HFFc6 (cell line): ENCODE data around the gene PSRC1. TPM values are rescaled to one million over a fixed set of nuclear protein-coding genes. Genes with fewer than 3 reads are reported as not detected.

Experiments
- DNase-seq: peaks from one replicate; pipeline ENCODE4 v3.0.0-alpha.2; 2018
- H3K27ac Mint-ChIP-seq: 2 replicates; pipeline ENCODE4 v1.8.0; 2020; ENCODE audit warnings: mild to moderate bottlenecking, mixed read lengths
- H3K27me3 Mint-ChIP-seq: 2 replicates; pipeline ENCODE4 v1.8.0; 2021; ENCODE audit warnings: mild to moderate bottlenecking, moderate library complexity, mixed read lengths; ENCODE audit not compliant: insufficient read depth
- H3K36me3 Mint-ChIP-seq: 2 replicates; pipeline ENCODE4 v1.8.0; 2021; ENCODE audit warnings: low read depth, mixed read lengths
- H3K4me1 Mint-ChIP-seq: 2 replicates; pipeline ENCODE4 v1.8.0; 2020; ENCODE audit warnings: low read depth, mixed read lengths
- H3K4me3 Mint-ChIP-seq: 2 replicates; pipeline ENCODE4 v1.8.0; 2020; ENCODE audit warnings: mild to moderate bottlenecking, moderate library complexity, mixed read lengths
- H3K9me3 Mint-ChIP-seq: 2 replicates; pipeline ENCODE4 v1.8.0; 2020; ENCODE audit warnings: mild to moderate bottlenecking, mixed read lengths
- total RNA-seq, 6 experiments: library from RNA; stranded (reverse); fragmentation: NEBNext Ultra II Directional; extraction: Animal tissue kit (Norgen Biotek cat#: 25700); gene quantifications; 2 replicates in 1 of 6; 3 replicates in 5 of 6; pipeline ENCODE4 v1.2.3, GENCODE V29; 2021
- TF ChIP-seq, protein P1 (sequence below): fragments of 200-600 bp; sonication (generic); IDR thresholded peaks from 2 replicates; pipeline ENCODE4 v1.5.0; 2021; ENCODE audit warnings: antibody characterized with exemption, mild to moderate bottlenecking

Gene PSRC1
- total RNA-seq, 6 experiments from 2014 or later = 17.0 to 33.1 (median 30.4) TPM

DNA sequence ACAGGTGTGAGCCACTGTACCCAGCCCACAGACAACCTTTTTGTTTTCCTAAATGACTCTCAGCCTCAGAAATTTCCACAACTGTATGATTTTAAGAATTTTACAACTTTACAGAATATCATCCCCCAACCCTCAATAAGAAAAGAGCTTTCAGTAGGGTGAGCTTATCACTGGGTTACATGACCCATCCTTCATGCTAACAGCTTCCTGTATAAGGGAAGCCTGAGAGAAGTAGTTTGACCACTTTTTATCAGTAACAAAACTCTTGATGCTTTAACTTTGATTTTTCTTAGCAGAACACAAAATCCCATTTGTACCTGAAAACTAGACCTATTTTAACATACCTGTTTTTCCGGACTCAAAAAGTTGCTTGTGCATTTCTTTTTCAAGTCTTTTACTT lies 33.6 kb upstream of the PSRC1 start:
- Mint-ChIP-seq H3K27me3 (peaks cover 1% of the 10 kb centered on the region), H3K27ac (no peak overlapping the region), H3K4me3 (no peak overlapping the region), H3K9me3 (no peaks in the 10 kb centered on the region), H3K36me3 (peaks cover 33% of the 10 kb centered on the region), H3K4me1 (peaks cover 9% of the 10 kb centered on the region)
- no peak for DNase-seq
- TF ChIP-seq, protein P1, sequence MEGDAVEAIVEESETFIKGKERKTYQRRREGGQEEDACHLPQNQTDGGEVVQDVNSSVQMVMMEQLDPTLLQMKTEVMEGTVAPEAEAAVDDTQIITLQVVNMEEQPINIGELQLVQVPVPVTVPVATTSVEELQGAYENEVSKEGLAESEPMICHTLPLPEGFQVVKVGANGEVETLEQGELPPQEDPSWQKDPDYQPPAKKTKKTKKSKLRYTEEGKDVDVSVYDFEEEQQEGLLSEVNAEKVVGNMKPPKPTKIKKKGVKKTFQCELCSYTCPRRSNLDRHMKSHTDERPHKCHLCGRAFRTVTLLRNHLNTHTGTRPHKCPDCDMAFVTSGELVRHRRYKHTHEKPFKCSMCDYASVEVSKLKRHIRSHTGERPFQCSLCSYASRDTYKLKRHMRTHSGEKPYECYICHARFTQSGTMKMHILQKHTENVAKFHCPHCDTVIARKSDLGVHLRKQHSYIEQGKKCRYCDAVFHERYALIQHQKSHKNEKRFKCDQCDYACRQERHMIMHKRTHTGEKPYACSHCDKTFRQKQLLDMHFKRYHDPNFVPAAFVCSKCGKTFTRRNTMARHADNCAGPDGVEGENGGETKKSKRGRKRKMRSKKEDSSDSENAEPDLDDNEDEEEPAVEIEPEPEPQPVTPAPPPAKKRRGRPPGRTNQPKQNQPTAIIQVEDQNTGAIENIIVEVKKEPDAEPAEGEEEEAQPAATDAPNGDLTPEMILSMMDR = no peak

DNA sequence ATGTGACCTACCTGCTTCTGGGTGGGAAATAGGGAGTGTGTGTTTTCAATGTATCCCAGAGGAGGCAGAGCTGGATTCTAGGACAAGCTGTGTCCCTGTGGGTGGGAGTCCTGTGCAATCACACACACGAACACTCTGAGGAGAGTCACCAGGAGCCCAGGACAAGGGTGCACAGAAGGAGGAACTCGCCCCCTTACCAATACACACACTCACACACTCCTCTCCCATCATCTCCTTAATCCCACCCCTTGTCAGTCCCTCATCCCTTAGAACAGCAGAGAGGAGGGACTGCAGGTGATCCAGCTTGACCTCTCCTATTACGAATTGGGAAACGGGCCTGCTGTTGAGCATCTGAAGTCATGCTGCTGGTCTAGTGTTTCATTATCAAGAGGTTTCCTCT lies 32.3 kb upstream of the PSRC1 start:
- Mint-ChIP-seq H3K27ac (no peak overlapping the region), H3K27me3 (no peaks in the 10 kb centered on the region; the same call in 1 of the 2 replicates), H3K36me3 (peaks cover 29% of the 10 kb centered on the region), H3K9me3 (no peaks in the 10 kb centered on the region), H3K4me1 (peaks cover 9% of the 10 kb centered on the region), H3K4me3 (no peak overlapping the region)
- DNase-seq = no peak
- TF ChIP-seq, protein P1 = no peak

DNA sequence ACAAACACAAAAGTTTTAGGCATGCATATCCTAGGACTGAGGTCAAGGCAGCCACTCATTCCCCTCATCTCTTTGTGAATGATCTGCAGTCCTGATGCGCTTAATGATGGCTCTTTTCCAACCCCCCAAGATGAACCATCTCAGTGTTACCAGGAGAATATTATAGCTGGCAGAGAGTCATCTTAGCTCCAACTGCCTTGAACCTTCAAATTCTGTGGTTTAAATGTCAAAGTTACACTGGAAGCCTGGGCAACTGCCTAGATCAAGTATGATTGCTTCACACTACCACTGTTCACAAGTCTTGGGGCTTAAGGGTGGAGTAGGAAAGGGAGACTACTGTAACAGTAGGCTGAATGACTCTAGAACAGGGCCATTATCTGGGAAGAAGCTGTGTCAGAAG lies 31.9 kb upstream of the PSRC1 start:
- Mint-ChIP-seq H3K4me1 (peaks cover 9% of the 10 kb centered on the region), H3K4me3 (no peak overlapping the region), H3K9me3 (no peaks in the 10 kb centered on the region), H3K27me3 (no peaks in the 10 kb centered on the region; the same call in 1 of the 2 replicates), H3K27ac (no peak overlapping the region), H3K36me3 (peaks cover 25% of the 10 kb centered on the region)
- TF ChIP-seq, protein P1 = no peak
- DNase-seq = no peak

DNA sequence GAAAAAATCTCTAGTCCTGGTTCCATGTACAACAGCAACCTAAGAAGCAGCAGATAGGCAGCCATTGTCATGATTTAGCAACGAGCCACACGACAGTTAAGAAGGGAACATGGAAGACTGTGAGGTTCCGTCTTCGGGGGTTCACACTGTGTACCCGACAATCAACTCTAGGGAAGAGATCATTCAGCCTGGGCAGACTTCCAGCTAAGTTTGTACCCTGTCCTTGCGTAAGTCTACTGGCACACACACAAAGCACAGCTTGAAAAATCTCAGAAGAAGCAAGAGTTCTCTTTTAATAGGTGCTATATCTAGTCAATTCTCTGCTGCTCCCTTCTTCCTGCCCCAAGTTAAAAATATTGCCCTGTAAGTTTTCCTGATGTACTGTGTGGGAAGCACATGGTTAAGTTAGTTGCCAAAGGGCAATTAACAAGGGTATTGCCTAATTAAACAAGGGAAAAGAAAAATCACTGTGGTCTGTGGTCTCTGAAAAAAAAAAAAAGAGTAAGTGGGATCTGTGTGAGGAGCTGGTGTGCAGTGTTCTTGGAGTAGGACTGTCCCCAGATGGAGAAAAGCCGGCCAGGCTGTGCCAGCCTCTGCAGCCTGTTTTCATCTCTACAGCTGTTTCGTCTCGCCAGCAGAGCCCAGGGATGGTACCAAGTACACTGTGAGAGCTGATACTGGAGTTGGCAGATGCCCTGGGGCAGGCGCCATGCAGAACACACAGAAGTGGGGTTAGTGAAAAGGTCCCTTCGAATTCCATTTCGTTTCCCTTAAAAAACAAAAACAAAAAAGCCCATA lies 30.2 kb upstream of the PSRC1 start:
- no peak overlapping the region for H3K4me3 Mint-ChIP-seq
- peaks cover 9% of the 10 kb centered on the region for H3K4me1 Mint-ChIP-seq
- no peaks in the 10 kb centered on the region; the same call in 1 of the 2 replicates for H3K27me3 Mint-ChIP-seq
- no peak overlapping the region for H3K27ac Mint-ChIP-seq
- TF ChIP-seq, protein P1 = no peak
- H3K9me3 Mint-ChIP-seq = no peaks in the 10 kb centered on the region
- DNase-seq = no peak
- peaks cover 31% of the 10 kb centered on the region for H3K36me3 Mint-ChIP-seq

DNA sequence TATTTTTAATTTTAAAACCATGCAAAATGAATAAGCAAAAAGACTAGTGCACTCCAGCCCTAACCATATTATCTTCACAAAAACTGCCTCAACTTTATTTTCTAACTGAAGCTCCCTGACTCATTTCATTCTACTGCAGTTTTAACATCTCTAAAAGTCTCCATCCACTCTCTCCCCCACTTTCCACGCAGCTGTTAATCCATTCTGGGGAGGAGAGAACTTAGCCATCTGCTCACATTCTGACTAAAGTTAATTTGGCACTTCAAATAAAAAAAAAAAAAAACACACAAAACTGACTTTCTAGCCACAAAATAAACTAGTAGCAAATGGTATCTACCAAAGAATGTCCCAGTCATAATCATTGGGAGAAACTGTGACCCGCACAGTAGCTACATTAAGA lies 29.3 kb upstream of the PSRC1 start:
- Mint-ChIP-seq H3K27me3 (peaks cover 3% of the 10 kb centered on the region), H3K9me3 (no peaks in the 10 kb centered on the region)
- no peak for DNase-seq

More for the DNA sequence above, 29.3 kb upstream of the PSRC1 start:
- TF ChIP-seq, protein P1 = no peak
- H3K27ac Mint-ChIP-seq = no peak overlapping the region
- peaks cover 31% of the 10 kb centered on the region for H3K36me3 Mint-ChIP-seq
- H3K4me1 Mint-ChIP-seq = peaks cover 9% of the 10 kb centered on the region
- H3K4me3 Mint-ChIP-seq = no peak overlapping the region
